HG03175 (cell line): Measurements from ENCODE around the gene ZNHIT6.

Source experiments
- ATAC-seq: cut with Tn5 transposase; IDR thresholded peaks from one replicate; pipeline ENCODE4 v1.9.1; 2021; ENCODE audit warnings: mild to moderate bottlenecking, moderate library complexity; ENCODE audit not compliant: unreplicated experiment

The ZNHIT6 gene

GRCh38 chr1:85623061-85623471, 85.2 kb downstream of the ZNHIT6 start:
- no peak for ATAC-seq

GRCh38 chr1:85621430-85621829, 86.8 kb downstream of the ZNHIT6 start:
- no peak for ATAC-seq

GRCh38 chr1:85617633-85618100, 90.6 kb downstream of the ZNHIT6 start:
- no peak for ATAC-seq

GRCh38 chr1:85616736-85617135, 91.5 kb downstream of the ZNHIT6 start:
- ATAC-seq = no peak

GRCh38 chr1:85616364-85616705, 91.9 kb downstream of the ZNHIT6 start:
- ATAC-seq = no peak

DNA sequence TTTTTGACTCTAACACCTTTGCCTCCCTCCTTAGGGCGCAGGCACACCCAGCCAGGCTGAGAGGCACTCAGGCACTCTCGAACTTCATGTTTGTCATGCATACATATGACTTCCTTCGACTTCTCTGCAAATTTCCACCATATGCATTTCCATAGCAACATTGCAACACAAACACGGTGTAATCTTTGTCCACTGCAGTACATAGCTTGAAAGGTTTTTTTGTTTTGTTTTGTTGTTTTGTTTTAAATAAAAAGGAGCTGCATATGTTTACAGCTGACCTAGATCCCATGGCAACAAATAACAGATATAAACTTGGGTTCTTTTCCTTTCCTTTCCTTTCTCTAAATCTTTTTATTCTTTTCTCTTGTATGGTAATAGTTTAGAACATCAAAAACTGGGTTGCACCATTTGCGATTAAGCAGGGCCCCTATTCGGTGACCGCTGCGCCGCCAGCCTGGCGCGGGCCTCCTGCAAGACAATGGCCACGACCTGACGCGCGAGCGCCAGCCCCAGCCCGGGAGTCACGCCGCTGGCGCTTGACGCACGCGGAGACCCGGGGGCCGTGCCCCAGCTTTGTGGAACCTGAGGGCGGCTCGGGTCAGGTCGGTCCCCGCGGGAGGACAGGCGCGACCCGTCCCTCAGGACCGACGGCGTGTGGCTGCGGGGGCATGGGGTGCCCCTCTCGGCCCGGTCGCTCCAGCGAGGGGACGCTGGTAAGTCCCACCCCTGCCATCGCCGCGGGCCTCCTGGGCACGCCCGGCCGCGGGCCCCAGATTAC, 92.5 kb downstream of the ZNHIT6 start:
- ATAC-seq = no peak

- ATAC-seq = no peak
Measured at GRCh38 chr1:85612704-85613361, 95.4 kb downstream of the ZNHIT6 start.

DNA sequence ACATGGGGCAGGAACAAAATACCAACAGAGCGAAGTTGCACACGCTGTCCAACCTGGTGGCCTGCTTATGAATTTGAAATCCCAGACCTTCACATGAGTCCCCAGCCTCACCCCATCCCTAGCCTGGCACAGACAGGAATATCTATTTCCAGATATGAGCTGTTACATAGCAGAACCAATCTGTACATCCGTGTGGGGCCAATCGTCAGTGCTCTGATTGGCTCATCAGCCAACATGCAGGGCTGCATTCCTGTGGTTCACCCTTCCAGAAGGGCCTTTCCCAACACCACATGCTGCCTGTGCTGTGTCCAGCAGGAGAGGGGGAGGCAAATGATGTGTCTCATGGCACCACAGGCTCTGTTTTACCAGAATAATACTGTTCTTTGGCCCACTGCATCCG, 96.4 kb downstream of the ZNHIT6 start:
- no peak for ATAC-seq

GRCh38 chr1:85611425-85611824, 96.8 kb downstream of the ZNHIT6 start:
- ATAC-seq = no peak

- ATAC-seq = no peak
Measured at GRCh38 chr1:85609976-85610375, 98.3 kb downstream of the ZNHIT6 start.

DNA sequence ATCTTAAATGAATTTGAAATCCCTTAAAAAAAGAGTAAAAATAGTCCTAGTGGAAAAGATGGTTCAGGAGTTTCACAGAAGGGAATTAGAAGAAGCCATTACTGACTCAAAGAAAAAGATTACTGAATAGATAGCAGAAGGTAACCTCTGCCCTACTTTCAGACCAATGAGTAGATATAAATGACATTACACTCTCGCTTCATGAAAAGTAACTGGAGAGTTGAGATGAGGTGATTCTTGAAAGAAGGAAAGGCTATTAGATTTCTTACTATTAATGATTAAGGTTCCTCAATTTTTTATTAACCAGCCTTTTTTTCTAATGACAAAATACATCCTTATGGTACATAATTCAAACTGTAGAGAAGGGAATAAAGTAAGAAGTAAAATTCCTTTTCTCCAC, 99.4 kb downstream of the ZNHIT6 start:
- ATAC-seq = no peak

DNA sequence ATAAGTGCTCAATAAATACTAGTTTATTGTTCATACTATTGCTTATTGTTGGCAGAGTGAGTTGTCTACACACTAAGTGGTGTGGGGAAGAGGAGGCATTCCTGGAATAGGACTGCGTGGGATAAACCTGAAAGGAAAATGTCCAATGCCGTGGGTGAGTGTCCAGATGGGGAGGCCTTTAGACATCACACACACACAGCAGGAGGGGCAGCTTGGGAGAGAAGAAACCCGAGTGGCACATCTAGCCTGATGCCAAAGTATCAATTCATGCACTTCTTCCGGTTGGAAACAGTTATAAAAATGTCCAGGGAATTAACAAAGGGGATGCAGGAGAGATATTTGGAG, 100.3 kb downstream of the ZNHIT6 start:
- no peak for ATAC-seq

DNA sequence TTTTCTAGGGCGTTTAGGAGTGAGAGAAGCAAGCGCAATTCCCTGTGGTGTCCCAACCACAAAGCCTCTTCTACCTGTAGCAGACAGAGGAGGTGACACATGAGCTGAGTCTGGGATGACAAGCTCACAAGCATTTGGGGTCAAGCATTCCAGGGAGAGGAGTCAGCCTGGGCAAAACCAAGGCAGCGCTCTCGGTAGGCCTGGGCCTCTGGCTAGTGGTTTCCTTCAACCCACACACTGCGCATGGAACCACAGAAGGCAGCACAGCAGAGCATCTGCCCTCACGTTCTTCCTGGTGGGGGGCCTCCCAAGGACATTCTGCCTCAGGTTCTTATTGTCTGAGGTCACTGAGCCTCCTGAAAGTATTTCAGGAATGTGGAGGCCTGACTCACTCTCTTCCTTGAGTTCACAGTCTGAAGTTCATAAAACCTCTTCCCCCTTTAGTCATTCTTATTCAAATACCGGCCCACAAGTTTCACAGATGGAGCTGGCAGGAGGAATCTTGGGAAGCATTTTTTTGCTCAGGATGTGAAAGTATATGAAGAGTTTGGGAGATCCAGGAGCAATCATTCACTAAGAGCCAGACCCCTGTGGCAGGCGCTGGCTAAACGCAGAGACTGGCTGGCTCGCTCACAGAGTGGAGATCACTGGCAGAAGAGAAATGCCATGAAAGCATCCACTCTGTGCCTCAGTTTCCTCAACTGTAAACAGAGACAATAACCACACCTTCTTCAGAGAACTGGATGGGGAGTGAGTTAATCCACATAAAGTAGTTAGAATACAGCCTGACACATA, 100.9 kb downstream of the ZNHIT6 start:
- no peak for ATAC-seq

DNA sequence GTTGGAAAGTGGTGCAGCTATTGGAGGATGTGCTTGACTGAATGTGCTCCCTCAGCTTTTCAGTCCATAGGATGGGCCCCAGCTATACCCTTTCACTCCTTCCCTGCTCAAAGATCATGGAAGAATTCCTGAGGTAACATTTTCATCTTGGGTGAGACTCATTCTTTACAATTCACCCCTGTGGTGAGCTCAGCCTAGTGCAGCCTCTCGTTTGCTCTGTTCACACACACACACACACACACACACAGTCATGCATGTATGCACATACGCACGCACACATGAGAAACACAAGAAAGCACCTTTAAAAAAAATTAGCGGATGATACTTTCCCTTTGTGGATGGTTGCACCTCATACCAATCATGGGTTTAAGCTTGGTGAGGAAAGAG, 101.8 kb downstream of the ZNHIT6 start:
- no peak for ATAC-seq

GRCh38 chr1:85605484-85606413, 102.5 kb downstream of the ZNHIT6 start:
- ATAC-seq = no peak

DNA sequence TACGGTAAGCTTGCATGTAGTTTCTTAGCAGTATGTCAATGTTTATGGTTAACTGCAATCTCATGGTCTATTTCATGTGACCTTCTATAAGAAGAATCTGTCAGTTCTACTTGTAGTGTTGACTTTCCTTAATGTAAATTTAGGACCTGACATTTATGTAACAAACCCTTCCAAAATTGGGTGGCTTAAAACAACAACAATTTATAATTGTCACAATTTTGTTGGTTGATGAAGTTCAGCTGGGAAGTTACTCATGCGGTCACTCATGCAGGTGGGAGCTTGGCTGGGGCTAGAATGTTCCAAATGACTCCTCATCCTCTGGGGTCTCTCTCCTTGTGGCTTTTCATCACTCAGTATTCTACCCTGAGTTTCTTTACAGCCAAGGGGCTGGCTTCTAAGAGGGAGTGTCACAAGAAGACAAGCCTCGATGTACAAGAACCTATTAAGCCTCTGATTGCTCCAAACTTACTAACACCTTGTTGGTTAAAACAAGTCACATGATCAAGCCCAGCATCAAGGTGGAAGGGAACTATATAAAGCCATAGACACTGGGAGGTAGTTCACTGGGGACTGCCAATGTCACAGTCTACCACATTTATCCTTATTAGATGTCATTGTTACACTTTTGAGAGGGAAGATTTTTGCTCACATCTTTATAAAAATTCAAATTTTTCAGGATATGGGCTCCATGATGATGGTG, 103.8 kb downstream of the ZNHIT6 start:
- ATAC-seq = no peak

DNA sequence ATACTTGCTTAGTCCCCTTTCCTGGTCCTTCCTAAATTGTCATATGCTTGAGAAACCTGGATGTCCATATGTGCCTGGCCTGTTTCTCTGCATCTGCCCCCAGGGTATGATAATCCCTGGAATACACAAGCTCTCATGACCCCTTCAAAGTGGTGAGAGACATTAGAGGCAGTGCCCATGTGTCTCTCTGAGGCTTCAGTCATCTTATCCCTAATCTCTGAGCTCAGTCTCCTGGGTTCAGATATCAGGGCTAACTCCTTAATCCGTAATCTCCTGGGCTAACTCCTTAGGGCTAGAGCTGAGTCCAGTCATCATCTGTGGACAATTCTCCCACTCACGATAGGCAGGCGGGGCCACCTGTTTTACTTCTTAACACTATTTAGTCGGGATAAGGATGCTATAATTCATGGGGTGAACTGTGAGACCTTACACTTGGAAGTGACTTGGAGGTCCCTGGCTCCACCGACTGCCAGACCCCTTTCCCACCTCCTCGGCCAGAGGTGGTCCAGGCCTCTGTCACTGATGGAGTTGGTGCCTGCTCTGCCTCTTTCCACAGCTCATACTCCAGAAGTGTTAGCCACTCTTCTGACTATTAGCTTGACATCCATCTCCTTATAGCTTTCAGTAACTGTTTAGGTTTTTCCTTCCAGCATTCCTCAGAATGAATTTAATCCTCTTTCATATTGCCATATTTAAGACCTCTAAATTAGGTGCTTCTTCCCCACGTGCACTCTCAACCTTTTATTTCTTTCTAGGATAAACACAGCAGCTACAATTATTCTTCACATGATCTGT, 105.0 kb downstream of the ZNHIT6 start:
- no peak for ATAC-seq

- no peak for ATAC-seq
Measured at GRCh38 chr1:85602571-85602970, 105.7 kb downstream of the ZNHIT6 start.

- ATAC-seq = no peak
Measured at GRCh38 chr1:85601901-85602300, 106.3 kb downstream of the ZNHIT6 start.
